Neuron (in vitro differentiated cells): ENCODE measurements around the gene SLC16A9.

Source experiments
- H2AFZ ChIP-seq: one replicate; pipeline ENCODE4 v1.6.1; 2013; ENCODE audit warnings: low read depth, mild to moderate bottlenecking, inconsistent platforms, low read length, moderate library complexity
- H3K27me3 ChIP-seq: one replicate; pipeline ENCODE4 v1.6.1; 2013; ENCODE audit warnings: low read length; ENCODE audit not compliant: insufficient read depth
- H3K36me3 ChIP-seq: one replicate; pipeline ENCODE4 v1.6.1; 2013; ENCODE audit warnings: low read length; ENCODE audit not compliant: insufficient read depth
- H3K4me1 ChIP-seq: one replicate; pipeline ENCODE4 v1.6.1; 2013; ENCODE audit warnings: low read length; ENCODE audit not compliant: insufficient read depth
- H3K4me3 ChIP-seq: 2 replicates; pipeline ENCODE4 v1.5.1; 2013; ENCODE audit warnings: mild to moderate bottlenecking, low read length, moderate library complexity
- H3K9me3 ChIP-seq: one replicate; pipeline ENCODE4 v1.6.1; 2013; ENCODE audit warnings: low read length

Gene SLC16A9

DNA sequence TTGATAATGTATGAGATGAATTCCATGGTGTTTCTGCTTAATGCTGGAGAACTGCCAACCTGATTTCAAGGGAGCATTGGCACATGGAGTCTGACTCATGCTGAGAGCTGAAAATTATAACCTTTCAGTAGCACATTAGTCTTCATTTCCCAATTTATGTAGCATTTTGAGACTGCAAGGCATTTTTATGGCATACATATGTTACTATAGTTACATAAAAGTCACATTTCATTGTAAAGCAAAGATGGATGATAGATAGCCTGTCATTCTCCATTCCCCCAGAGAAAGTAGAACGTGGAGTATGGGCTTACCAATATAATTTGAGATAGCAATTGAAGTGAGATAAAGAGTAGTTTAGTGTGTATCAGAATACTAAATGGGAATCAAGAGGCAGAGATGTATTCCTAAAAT lies 103.1 kb downstream of the SLC16A9 start:
- Histone ChIP-seq H3K27me3 (no peaks in the 10 kb centered on the region), H3K4me1 (no peaks in the 10 kb centered on the region), H3K9me3 (no peaks in the 10 kb centered on the region), H3K36me3 (no peaks in the 10 kb centered on the region), H2AFZ (no peak overlapping the region), H3K4me3 (no peak overlapping the region)

DNA sequence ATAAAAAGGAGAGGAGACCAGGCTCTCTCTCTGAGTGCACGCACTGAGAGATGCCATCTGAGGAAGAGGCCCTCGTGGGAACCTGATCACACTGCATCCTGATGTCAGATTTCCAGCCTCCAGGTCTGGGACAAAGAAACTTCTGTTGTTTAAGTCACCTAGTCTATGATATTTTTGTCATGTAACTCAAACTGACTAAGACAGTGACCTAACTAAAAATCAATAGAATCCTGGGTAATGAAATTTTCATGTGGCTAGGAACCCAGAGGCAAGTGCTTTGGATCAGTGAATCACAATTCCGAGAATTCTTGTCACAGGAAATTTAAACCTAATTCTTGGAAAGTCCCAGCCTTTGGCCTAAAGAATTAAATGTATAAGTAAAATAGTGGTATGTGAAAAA lies 107.7 kb downstream of the SLC16A9 start:
- no peaks in the 10 kb centered on the region for H3K36me3 ChIP-seq
- no peak overlapping the region for H2AFZ ChIP-seq
- H3K9me3 ChIP-seq, result no peaks in the 10 kb centered on the region
- H3K4me3 ChIP-seq, result no peak overlapping the region
- H3K4me1 ChIP-seq, result no peaks in the 10 kb centered on the region
- no peaks in the 10 kb centered on the region for H3K27me3 ChIP-seq
